Ureter (tissue), 1 donor: ENCODE results near the gene CTSV. TPM values are rescaled to one million over a fixed set of nuclear protein-coding genes. Genes with fewer than 3 reads are reported as not detected.
A peak's percentile ranks its signal among the peaks of the same experiment; 100 is the strongest.
"Not testable (repeated sequence)": the region's sequence is repeated elsewhere in the genome, so short reads cannot be mapped to it uniquely, and the experiment has no call there.

Source experiments
- DNase-seq: peaks from one replicate; pipeline ENCODE4 v3.0.0-alpha.2; 2020; ENCODE audit warnings: low spot score
- total RNA-seq: library from RNA; stranded (reverse); gene quantifications from one replicate; pipeline ENCODE4 v1.2.4, GENCODE V29; 2023
- donor health status: DM: yes; HTN: yes; CAD: no.

The CTSV gene
- total RNA-seq, result not detected

DNA sequence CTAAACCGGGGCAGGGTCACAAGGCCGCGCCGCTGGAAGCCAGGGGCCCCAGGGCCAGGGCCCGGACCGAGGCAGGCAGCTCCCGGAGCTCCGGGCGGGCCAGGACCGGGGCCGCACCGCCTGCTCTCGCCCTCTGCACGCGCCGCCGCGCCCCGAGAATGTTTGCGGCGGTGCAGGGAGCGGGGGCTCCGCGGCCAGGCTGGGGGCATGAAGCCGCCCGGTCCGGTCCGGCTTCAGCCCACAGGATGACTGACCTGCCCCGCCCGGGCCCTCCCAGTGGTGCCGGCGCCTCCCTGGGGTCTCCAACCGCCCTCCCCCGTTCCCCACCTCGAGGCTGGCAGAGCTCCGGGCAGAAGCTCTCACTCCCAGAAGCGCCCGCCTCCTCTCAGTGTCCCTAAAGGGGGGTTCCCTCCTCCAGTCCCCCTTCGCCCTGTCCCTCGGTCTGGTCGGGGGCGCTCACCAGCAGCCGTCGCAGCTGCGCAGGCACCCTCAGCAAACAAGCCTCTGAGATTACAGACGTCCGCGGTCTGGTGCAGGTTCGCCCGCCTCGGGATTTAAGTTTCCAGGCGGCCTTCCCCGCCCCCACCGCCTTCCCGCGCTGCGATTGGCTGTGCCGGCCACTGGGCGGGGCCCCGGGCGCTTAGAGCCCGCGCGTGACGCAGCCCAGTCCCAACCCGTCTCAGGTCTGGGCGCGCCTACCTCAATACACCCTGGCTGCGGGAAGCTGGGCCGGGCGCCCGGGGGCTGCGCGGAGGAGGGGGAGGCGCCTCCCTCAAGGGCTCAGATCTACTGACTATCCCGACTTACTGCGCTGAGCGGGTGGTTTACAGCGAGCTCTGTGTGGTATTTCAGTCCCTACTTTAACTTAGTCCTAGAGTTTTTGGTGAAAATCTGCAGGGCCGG, at the start of gene CTSV:
TSS of gene CTSV (minus strand) at position 532 of the 903 bp plus-strand sequence. CDS start 1,099 bp downstream, outside the sequence.
- peak; percentile 84 for DNase-seq

GRCh38 chr9:97087668-97088215, 48.8 kb upstream of the CTSV start:
- DNase-seq, result not testable (repeated sequence)

DNA sequence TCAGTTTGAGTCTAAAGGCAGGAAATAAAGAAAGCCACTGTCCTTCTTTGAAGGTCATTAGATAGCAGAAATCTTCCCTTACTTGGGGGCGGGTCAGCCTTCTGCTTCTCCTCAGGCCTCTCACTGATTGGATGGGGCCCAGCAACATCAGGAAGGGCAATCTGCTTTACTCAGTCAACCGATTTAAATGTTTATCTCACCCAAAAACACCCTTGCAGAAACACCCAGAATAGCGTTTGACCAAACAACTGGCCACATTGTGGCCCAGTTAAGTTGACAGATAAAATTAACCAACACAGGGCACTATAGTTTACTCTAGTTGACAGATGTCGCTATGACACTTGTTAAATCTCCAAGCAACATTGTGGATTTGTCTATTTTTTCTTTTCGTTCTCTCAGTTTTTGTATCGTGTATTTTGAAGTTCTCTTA, 45.6 kb upstream of the CTSV start:
- DNase-seq, result not testable (repeated sequence)

DNA sequence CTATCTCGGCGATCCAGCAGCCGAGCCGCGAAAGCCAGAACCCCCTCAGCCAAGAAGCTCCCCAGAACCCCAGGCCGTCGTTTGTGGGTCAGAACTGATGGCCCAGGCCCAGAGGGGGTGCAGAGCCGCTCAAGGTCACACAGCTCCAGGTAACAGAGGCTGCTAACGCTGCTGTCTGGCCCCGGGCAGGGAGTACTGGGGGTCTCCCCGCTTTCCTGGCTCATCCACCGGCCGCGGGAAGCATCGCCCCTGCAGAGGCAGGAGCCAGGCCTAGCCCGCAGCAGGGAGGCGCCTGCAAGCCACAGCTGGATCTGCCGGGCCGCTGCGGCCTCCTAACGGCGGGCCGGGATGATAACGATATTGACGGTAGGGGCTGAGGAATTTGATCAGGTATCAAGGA, 39.4 kb upstream of the CTSV start:
- DNase-seq, result no peak

DNA sequence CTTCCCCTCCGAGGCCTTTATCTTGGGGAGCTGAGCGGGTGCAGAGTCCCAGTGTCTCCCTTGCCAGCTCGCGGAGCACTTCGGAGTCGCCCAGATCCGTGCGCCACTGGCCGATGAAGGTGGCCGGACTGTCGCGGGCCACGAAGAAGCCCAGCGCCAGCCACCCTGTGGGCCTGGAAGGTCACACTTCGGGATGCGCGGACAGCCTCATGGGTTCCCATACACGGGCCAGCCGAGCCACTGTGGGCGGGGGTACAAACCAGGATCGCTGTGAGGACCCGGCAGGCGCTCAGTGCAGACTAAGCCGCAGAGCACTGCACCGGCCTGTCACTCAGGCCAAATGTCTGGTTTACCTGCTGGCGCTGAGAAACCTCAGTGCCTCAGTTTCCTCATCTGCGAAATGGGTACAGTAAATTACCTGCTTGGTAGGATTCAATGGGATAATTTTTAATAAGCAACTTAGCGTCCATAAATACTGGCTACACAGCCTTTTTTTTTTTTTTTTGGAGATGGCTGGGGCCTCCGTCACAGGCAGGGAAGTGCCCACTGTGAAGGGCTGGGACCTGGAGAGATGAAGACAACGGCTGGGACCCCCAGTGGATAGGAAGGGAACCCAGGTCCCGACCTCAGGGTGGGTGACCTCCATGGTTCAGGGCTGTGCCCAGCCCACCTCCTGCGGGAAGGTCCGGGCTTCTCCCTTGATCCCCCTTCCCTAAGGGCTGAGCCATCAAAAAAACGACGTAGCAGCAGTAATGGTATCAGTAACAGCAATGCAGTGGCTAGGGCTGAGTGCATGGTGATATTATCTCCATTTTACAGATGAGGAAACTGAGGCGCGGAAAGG, 38.7 kb upstream of the CTSV start:
- no peak for DNase-seq

DNA sequence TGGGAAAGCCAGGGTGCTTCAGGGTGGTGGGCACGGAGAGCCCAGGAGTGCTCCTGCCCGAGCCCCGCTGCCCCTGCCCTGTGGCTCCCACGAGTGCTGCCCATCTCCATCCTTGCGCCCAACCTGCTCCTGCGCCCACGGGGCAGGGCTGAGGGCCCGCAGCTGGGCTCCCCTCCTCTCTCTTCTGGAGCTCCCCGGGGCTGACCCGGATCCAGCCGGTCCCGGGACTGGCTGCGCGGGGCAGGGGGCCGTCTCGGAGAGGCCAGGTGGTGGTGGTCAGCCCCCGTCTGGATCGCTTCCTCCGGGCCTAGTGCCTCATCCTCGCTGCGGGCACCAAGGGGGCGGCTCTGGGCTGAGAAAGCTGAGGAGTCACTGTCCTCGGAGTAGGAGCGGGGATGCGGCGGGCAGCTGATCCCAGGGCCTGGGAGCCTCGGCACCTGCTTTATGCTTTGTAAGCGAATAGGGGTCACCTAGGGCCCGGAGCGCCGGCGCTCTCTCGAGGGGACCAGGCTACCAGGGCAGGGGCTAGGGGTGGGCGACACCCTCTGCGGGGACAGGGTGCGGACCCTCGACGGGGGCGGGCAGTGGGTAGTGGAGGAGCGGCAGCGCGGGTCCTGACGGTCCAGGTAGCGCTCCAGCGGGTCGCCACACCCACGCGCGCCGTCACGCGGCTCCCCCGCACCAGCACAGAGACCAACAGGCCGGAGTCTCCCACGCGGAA, 37.9 kb upstream of the CTSV start:
- not testable (repeated sequence) for DNase-seq

DNA sequence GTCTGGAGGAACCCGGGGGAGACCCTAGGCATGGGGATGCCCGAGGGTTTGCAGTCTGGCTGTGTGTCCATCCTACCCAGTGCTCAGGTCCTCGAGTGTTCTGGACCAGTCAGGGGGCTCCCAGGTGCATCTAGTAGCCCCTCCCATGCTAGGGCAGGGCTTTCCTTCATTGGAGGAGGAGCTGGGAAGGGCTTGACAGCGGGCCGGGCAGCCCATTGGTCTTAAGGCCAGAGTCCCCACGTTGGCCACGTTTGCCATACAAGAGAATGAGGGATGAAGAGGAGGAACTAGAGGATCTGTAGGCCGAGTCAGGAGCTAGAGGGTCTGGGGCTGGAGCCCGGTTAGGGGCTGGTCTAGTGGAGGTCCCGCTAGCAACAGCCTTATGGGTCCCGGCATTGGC, 37.3 kb upstream of the CTSV start:
- no peak for DNase-seq

DNA sequence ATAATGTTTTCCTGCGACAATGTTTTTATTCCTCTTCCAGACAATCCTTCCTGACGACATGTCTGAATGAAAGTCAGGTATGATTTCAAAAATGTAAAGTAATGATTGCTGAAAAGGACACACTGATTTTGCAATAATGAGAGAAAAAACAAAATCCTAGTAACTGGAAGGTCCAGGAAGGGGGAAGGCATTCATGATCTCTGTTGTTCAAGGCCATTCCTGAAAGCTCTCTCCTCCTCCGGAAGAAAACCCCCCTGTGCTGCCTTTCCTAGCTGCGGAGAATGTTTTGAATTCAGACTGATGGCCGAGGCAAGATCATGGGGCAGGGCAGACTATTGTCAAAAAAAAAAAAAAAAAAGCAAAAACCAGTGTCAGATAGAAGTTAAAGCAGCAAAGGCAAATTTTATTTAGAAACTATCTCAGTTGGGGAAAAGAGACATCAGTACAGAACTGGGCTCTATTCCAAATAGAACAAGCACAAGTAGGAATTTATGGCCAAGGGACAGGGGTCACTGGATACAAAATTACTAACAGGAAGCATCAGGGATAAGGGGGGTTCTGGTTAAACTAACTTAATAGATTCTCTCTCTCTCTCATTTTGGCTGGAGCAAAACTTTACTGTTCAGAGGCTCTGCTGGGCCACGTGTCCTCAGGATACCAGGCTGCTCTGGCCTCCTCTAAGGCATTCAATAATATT, 36.5 kb upstream of the CTSV start:
- DNase-seq, result no peak

- no peak for DNase-seq
These were observed 34.6 kb upstream of the CTSV start for GRCh38 chr9:97073506-97073905.

- no peak for DNase-seq
These were observed 33.4 kb upstream of the CTSV start for GRCh38 chr9:97072285-97072776.

- not testable (repeated sequence) for DNase-seq
These were observed 31.4 kb upstream of the CTSV start for GRCh38 chr9:97070325-97070724.

DNA sequence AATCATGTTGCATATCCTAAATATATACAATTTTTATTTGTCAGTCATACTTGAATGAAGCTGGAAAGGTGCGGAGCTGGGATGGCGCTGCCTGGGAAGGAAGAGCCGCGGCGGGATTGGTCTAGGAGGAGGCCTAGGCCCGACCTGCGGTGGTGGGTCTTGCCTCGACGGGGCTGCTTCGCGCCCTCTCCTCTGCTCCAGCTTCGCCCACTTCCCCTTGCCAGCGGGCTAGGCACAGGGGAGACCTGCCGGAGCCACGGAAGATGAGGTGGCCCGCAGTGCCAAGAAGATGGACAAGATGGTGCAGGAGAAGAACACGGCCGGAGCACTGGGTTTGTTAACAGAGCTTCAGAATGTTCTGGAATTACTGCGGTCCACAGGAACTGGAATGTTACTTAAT, 28.5 kb upstream of the CTSV start:
- DNase-seq, result no peak

GRCh38 chr9:97064176-97064575, 25.2 kb upstream of the CTSV start:
- DNase-seq, result no peak

GRCh38 chr9:97060796-97061195, 21.9 kb upstream of the CTSV start:
- no peak for DNase-seq

GRCh38 chr9:97059626-97060025, 20.7 kb upstream of the CTSV start:
- no peak for DNase-seq

DNA sequence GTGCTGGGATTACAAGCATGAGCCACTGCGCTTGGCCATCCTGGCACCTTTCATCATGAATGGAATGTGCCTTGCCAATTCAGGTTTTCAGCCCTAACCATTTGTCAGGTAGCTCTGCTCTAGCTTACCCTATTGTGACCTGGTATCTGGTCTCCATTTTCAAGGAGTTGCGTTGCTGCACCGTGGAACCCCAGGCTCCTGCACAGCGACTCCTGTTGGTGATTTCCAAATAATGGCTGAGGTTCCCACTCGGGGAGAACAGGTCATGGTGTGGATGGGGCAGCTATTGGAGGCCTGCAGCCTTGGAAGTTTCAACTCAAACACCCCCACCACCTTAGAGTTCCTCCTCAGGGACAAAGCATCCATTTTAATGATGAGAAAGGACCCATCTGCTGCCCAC, 18.7 kb upstream of the CTSV start:
- no peak for DNase-seq

DNA sequence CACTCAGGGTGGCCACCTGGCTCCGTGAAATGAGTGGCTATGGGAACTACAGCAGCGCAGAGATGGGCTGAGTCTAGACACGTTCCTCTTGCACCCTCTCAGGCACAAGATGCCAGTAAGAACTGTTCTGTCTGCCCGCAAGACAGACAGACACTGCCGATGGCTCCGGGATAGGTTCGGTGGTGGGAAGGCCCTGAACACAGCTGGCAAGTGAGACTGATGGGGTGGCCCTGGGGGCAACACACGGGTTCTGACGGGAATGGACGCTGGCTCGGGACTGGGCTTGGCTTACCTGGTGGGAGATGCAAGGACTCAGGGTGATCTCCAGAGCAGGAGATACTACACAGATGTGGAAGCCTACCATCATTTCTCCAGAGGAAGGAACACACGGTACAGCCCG, 16.9 kb upstream of the CTSV start:
- DNase-seq, result not testable (repeated sequence)

DNA sequence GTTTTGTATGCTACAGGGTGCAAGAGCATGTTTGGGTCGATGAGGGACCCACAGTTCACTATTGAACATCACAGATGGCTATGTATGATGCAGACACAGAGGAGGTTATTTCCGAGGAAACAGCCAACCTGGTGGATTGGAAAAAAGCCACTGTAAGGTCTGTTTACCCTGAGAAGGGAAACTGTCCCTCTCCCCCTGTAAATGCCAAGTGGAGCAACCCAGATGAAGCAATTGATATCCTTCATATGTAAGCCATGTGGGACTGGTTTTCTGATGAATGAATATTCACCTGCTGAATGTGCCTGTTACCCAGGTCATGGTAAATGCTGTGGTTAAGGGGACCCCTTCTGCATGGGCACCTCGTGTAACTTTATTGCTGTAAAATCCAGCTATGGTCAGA, 14.8 kb upstream of the CTSV start:
- no peak for DNase-seq

DNA sequence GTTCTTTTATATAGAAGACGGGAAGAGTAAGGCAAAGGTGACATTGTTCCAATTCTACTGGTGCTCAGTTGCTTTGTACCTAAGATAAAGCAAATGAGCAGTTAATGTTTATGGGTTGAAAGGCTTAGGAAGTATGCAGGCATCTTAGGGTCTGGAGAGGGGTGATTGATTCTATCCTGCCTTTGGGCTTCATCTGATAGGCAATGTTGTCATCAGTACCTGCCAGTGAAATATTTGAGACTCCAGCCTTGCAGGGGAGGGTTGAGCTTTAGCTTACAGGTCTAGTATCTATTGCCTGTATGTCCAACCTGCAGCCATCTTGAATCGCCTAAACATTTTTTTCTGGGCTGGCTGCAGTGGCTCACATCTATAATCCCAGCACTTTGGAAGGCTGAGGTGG, 13.8 kb upstream of the CTSV start:
- no peak for DNase-seq

- DNase-seq, result peak; percentile 72
These were observed 7.3 kb upstream of the CTSV start for GRCh38 chr9:97046228-97046627.

DNA sequence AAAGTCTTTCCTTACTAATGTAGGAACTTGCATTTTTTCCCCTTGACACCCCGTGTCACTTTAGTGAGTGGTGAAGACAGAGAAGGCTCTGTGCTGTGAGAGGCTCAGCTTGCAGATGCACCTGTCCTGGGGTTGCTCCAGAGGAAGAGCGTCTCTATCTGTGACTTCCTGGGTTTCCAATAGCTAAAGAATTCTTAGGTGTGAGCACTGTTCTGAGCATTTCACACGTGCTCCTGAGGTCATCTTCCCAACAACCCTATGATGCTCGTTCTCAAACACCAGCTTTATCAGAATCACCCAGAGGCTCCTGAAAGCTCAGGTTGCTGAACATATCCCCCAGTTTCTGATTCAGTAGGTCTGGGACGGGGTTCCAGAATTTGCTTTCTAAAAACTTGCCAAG, 6.4 kb upstream of the CTSV start:
- DNase-seq, result no peak
